Heart left ventricle (tissue), 13 donors: Measurements from ENCODE around the gene KSR2.

Experiments
- POLR2A ChIP-seq, 2 donors: fragments of 450-650 bp; IDR thresholded peaks; one replicate each; pipeline ENCODE4 v1.6.1; 2017; ENCODE audit warnings: antibody characterized with exemption in 2 of 2, mild to moderate bottlenecking in 2 of 2, moderate library complexity in 2 of 2
- TF ChIP-seq, protein P1 (sequence below), 12 donors: fragments of 200-600 bp; sonication (generic) in 4 of 12; IDR thresholded peaks; one replicate each; pipeline versions ENCODE4 v1.5.0 to v1.8.0; 2018 to 2022; ENCODE audit warnings: antibody characterized with exemption in 12 of 12, mild to moderate bottlenecking in 5 of 12
- donor health status: ischemic (EF 13 %, LVEDD 7.1; RV severe dilation, severe dysfunction).
- donor health status: DM: no; HTN: yes; CAD: no.
- donor health status: DM: no; HTN: no; CAD: no.
- donor health status: ischemic (EF 25% LVEDD 6.9; RV normal size, moderate dysfunction).
- donor health status: ischemic (EF 25% LVEDD 5.7; RV mildly dilated, moderate dysfunction).
- donor health status: ischemic (EF 35%, LVEDD 5.7; RV mildly dilated, moderate dysfunction).
- donor health status: nonischemic (EF 11% LVEDD 7.7; RV severe dilation, severe dysfunction).
- donor health status: DM: yes; HTN: yes; CAD: no.
- donor health status: PGD.
- donor health status: ischemic (EF 29% LVEDD 5.4; RV normal size, mild dysfunction).
- donor health status: nonischemic (EF 23%, LVEDD 6.1; RV moderate dilation, normal function).

DNA sequence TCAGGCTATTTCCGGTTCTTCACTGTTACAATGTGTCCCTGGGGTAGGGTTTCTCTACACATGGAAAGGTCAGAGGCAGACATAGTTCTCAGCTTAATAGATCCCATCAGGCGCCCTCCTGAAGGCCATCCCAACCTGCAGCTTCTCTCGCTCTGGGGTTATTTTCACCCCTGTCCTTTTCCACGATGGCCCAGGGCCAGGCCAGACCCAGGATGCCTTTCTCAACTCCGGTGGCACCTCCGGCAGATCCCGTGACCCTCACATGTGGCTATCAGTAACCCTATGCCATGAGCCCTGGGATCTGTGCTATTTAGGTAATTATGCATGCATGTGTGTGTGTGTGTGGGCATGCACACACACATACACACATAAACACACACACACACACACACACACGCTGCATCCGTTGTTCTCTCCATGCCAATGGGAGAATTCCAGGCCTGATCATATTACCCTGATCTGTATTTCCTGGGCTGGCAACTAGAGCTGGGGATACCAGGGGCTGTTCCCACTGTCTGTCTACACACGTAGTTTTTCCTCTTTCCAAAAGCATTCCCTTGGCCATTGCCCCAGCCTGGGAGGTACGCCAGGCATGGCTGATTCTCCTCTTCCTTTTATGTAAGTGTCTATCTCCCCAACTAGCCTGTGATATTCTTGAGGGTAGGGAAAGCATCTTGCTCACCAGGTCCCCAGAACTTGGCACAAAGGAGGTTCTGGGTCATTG, 556.2 kb downstream of the KSR2 start:
- TF ChIP-seq, protein P1, sequence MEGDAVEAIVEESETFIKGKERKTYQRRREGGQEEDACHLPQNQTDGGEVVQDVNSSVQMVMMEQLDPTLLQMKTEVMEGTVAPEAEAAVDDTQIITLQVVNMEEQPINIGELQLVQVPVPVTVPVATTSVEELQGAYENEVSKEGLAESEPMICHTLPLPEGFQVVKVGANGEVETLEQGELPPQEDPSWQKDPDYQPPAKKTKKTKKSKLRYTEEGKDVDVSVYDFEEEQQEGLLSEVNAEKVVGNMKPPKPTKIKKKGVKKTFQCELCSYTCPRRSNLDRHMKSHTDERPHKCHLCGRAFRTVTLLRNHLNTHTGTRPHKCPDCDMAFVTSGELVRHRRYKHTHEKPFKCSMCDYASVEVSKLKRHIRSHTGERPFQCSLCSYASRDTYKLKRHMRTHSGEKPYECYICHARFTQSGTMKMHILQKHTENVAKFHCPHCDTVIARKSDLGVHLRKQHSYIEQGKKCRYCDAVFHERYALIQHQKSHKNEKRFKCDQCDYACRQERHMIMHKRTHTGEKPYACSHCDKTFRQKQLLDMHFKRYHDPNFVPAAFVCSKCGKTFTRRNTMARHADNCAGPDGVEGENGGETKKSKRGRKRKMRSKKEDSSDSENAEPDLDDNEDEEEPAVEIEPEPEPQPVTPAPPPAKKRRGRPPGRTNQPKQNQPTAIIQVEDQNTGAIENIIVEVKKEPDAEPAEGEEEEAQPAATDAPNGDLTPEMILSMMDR (IDR thresholded peaks at IDR 0.05): no peak
- no peak for TF ChIP-seq POLR2A (IDR thresholded peaks at IDR 0.05)
